ENCODE data around the gene PCDHGA1.
A peak's percentile ranks its signal among the peaks of the same experiment; 100 is the strongest.

PCDHGA1 gene

GRCh38 chr5:141476132-141476911, 146.0 kb downstream of the PCDHGA1 start:
- peak; percentile 22 for DNase-seq

- DNase-seq, result no peak
These were observed 146.8 kb downstream of the PCDHGA1 start for GRCh38 chr5:141477044-141477575.

DNA sequence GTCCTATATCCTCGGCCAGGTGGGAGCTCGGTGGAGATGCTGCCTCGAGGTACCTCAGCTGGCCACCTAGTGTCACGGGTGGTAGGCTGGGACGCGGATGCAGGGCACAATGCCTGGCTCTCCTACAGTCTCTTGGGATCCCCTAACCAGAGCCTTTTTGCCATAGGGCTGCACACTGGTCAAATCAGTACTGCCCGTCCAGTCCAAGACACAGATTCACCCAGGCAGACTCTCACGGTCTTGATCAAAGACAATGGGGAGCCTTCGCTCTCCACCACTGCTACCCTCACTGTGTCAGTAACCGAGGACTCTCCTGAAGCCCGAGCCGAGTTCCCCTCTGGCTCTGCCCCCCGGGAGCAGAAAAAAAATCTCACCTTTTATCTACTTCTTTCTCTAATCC, 147.5 kb downstream of the PCDHGA1 start:
- no peak for DNase-seq

DNA sequence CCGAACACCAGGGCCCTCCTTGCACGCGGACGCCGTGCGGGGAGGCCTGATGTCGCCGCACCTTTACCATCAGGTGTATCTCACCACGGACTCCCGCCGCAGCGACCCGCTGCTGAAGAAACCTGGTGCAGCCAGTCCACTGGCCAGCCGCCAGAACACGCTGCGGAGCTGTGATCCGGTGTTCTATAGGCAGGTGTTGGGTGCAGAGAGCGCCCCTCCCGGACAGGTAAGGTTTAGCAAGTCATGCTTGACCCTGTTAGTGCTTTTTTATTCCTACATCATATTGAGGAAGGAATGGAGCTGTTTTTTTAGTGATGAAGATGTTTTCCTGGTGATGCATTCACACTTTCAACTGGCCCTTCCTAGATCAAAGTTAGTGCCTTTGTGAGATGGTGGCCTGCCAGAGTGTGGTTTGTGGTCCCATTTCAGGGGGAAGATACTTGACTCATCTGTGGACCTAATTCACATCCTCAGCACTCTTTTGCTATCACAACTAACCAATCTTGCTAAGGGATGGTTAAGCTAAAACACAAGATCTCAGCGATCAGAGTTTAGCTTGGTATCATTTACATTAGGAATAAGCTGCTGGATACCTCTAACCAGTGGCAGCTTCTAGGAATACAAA, 148.1 kb downstream of the PCDHGA1 start:
- DNase-seq, result no peak

GRCh38 chr5:141479776-141480175, 149.5 kb downstream of the PCDHGA1 start:
- DNase-seq, result peak; percentile 19

- DNase-seq, result no peak
These were observed 153.6 kb downstream of the PCDHGA1 start for GRCh38 chr5:141483902-141484301.

DNA sequence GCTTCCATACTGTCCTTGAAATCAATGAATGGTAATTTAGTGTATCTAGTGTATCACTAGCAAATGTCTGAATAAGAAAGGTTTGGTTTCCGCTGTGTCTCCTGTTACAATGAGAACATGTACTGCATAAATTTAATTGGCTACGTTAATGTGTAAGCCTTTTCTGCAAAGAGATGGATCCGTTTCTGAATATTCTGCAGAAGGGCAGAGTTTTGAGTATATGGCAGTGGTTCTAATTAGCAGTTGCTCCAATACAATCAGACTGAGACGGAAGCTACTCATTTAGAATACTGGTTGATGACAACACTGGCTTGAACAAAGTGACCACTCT, 154.0 kb downstream of the PCDHGA1 start:
- no peak for DNase-seq

- no peak for DNase-seq
These were observed 154.5 kb downstream of the PCDHGA1 start, which contains the start of gene PCDHGC4 for GRCh38 chr5:141484641-141485311. PCDHGC4 (plus strand) TSS chr5:141485030; CDS start chr5:141485174, 144 bp downstream.

- no peak for DNase-seq
These were observed 155.2 kb downstream of the PCDHGA1 start for GRCh38 chr5:141485321-141486055.

- DNase-seq, result no peak
These were observed 155.8 kb downstream of the PCDHGA1 start for GRCh38 chr5:141486091-141486490.

GRCh38 chr5:141487131-141487530, 156.8 kb downstream of the PCDHGA1 start:
- DNase-seq, result no peak

- DNase-seq, result no peak
These were observed 158.6 kb downstream of the PCDHGA1 start, which contains the start of gene PCDHGC5 for GRCh38 chr5:141488591-141489561. PCDHGC5 (plus strand) TSS chr5:141489081; CDS start chr5:141489241, 160 bp downstream.

GRCh38 chr5:141489841-141490240, 159.5 kb downstream of the PCDHGA1 start:
- DNase-seq, result no peak

DNA sequence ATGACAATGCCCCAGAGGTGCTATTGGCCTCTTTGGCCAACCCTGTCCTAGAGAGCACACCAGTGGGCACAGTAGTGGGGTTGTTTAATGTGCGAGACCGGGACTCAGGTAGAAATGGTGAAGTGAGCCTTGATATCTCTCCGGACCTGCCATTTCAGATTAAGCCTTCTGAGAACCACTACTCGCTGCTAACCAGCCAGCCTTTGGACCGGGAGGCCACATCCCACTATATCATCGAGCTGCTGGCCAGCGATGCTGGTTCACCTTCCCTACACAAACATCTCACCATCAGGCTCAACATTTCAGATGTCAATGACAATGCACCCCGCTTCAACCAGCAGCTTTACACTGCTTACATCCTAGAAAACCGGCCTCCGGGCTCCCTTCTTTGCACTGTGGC, 160.0 kb downstream of the PCDHGA1 start:
- DNase-seq, result no peak

DNA sequence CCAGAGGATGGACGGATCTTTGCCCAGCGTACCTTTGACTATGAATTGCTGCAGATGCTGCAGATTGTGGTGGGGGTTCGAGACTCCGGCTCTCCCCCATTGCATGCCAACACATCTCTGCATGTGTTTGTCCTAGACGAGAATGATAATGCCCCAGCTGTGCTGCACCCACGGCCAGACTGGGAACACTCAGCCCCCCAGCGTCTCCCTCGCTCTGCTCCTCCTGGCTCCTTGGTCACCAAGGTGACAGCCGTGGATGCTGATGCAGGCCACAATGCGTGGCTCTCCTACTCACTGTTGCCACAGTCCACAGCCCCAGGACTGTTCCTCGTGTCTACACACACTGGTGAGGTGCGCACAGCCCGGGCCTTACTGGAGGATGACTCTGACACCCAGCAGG, 160.5 kb downstream of the PCDHGA1 start:
- DNase-seq, result no peak

DNA sequence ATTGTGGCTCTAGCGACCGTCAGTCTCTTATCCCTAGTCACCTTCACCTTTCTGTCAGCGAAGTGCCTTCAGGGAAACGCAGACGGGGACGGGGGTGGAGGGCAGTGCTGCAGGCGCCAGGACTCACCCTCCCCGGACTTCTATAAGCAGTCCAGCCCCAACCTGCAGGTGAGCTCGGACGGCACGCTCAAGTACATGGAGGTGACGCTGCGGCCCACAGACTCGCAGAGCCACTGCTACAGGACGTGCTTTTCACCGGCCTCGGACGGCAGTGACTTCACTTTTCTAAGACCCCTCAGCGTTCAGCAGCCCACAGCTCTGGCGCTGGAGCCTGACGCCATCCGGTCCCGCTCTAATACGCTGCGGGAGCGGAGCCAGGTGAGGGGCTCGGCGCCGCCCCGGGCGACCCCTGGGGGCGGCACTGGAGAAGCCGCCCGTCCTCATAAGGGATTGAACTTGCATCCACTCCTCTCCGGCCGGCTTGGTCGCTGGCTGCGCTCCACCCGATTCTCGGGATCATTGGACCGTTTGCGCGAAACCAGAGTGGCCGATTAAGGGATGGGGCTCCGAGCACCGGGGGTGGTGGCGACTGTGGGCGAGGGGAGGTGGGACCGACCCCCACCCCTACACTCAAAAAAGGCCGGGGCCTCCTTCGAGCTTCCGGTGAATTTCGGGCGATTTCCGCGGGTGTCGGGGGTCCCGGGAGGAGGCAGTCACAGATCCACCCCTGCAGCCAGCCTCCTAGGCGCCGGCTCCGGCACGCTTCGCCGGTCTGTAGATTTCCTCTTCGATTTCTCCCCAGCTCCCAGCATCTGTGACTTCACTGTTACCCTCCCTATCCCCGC, 161.2 kb downstream of the PCDHGA1 start:
- DNase-seq, result no peak

- DNase-seq, result peak; percentile 16
These were observed 162.0 kb downstream of the PCDHGA1 start for GRCh38 chr5:141492168-141492885.

DNA sequence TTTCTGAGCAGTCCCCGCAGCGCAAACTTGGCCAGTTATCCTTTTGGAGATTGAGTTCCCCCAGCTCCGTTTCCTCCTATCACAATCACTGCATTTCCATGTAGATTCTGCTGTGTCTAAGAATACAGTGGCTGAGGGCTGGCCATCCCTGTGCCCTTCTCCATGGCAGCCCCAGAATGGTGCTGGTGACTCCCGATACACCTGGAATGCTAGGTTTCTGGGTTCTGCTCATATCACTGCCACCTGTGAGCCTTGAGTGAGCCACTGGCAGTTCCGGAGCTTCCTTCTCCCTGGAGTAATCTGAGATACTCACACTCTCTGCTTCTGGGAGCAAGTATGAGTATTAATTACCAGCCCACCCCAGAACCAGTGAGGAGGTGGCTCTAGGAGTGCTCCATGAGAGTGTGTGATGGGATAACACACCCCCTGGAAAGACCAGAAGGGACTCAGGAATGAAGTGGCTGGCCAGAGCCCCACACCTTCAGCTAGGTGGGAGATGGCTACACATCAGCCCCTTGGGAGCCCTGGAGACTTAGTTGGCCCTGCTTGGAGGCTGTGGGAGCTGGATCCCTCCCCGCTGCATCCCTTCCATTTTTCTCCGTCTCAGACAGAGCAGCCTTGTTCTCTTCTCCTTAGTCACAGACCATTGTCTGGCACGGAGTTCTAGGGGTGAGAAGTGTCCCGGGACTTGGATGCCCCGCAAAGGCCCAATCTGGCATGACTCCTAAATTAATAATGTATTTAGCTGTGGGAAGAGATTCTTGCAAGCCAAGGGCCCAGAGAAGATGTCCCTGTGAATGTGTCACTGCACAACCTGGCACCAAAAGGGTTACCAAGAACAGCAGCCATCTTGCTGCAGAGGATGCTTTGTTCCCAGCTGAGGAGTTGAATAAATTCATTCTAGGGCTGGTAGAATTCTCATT, 163.4 kb downstream of the PCDHGA1 start:
- DNase-seq, result no peak

Measured in inflammatory macrophage treated with lipopolysaccharide for 4 hours (primary cell).